Dermis microvascular lymphatic vessel endothelial cell (primary cell): ENCODE data around the gene BFSP2. TPM values are rescaled to one million over a fixed set of nuclear protein-coding genes. Genes with fewer than 3 reads are reported as not detected.

Experiments used
- DNase-seq, 2 donors: peaks; one replicate each; pipeline versions ENCODE4 v3.0.0 to v3.0.0-alpha.2; 2010; ENCODE audit warnings: low read depth in 2 of 2
- total RNA-seq: library from RNA; depleted of rRNA; stranded (reverse); fragments of >200 nt; gene quantifications from 2 replicates; pipeline ENCODE4 v1.2.1, GENCODE V29; 2014

Gene BFSP2
- total RNA-seq, result not detected in 2 replicates

GRCh38 chr3:133400006-133400515, at the start of gene BFSP2:
BFSP2 (plus strand) TSS chr3:133400056; CDS start chr3:133400084, 28 bp downstream.
- no peak for DNase-seq

GRCh38 chr3:133354721-133355120, 45.1 kb upstream of the BFSP2 start:
- DNase-seq, result no peak

GRCh38 chr3:133360476-133360875, 39.4 kb upstream of the BFSP2 start:
- no peak for DNase-seq

- no peak for DNase-seq
These were observed 38.8 kb upstream of the BFSP2 start for GRCh38 chr3:133361011-133361410.

- no peak for DNase-seq
These were observed 38.4 kb upstream of the BFSP2 start for GRCh38 chr3:133361435-133361834.

GRCh38 chr3:133362539-133362938, 37.3 kb upstream of the BFSP2 start:
- no peak for DNase-seq

- DNase-seq, result no peak
These were observed 35.2 kb upstream of the BFSP2 start for GRCh38 chr3:133364704-133365103.

- no peak for DNase-seq
These were observed 32.9 kb upstream of the BFSP2 start for GRCh38 chr3:133366921-133367320.

GRCh38 chr3:133367403-133367802, 32.5 kb upstream of the BFSP2 start:
- no peak for DNase-seq

- no peak for DNase-seq
These were observed 31.9 kb upstream of the BFSP2 start for GRCh38 chr3:133367956-133368355.

- no peak for DNase-seq
These were observed 31.3 kb upstream of the BFSP2 start for GRCh38 chr3:133368371-133369067.

GRCh38 chr3:133369068-133369440, 30.8 kb upstream of the BFSP2 start:
- DNase-seq, result no peak

- DNase-seq, result no peak
These were observed 28.7 kb upstream of the BFSP2 start for GRCh38 chr3:133371181-133371580.

- no peak for DNase-seq
These were observed 28.2 kb upstream of the BFSP2 start for GRCh38 chr3:133371676-133372075.

GRCh38 chr3:133374708-133375402, 25.0 kb upstream of the BFSP2 start:
- DNase-seq, result no peak

GRCh38 chr3:133375403-133375745, 24.5 kb upstream of the BFSP2 start:
- no peak for DNase-seq

GRCh38 chr3:133376810-133377209, 23.0 kb upstream of the BFSP2 start:
- no peak for DNase-seq

GRCh38 chr3:133377396-133377795, 22.5 kb upstream of the BFSP2 start:
- peak; percentile 15 to 41 for DNase-seq

GRCh38 chr3:133379926-133380325, 19.9 kb upstream of the BFSP2 start:
- no peak for DNase-seq

- no peak for DNase-seq
These were observed 19.2 kb upstream of the BFSP2 start for GRCh38 chr3:133380481-133381225.

- no peak for DNase-seq
These were observed 18.3 kb upstream of the BFSP2 start for GRCh38 chr3:133381346-133382109.

- DNase-seq, result peak in 1 of 2 donors; percentile 6
These were observed 16.7 kb upstream of the BFSP2 start for GRCh38 chr3:133383175-133383574.
